GM19467 (cell line): ENCODE data around the gene MS4A7.

Experiments
- ATAC-seq: cut with Tn5 transposase; IDR thresholded peaks from one replicate; pipeline ENCODE4 v1.9.1; 2021; ENCODE audit warnings: mild to moderate bottlenecking, moderate library complexity; ENCODE audit not compliant: unreplicated experiment

The MS4A7 gene

DNA sequence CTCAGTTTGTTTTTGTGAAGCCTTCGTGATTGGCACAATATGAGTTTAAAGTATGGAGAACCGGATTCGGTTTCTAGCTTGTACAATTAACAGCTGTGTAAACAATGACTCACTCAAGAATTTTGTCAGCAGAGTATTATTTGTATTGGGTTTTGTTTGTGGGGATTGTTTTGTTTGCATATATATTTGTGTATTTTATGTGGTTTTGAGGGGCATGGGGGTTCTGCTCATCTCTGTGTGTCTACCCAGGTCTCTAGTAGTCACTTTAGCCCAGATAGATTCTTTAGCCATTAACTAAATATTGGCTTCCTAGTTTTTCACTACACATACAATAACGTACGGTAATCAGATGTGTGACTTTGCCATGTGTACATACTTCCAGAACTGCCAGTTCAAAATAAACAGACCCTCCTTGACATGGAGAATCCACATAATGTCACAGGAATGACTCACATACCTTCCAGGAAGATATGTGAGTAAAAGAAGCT lies 7.5 kb upstream of the MS4A7 start:
- no peak for ATAC-seq

DNA sequence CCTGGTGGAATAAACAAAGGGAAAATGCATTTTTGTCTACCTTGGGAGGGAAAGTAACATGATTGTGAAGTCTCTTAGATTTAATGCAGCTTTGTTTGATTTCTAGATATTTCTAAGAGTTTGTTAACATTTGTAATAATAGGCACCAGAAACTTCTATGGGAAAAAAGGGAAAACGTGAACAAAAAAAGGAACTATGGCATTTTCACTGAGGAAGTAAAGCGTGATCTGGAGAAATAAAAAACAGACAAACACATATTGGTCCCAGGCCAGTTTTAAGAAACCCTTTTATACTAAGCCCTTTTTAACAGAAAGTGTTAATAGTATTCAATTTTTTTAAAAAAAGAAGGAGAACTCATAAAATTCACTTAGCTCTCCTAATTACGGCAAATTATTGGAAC lies 6.9 kb upstream of the MS4A7 start:
- no peak for ATAC-seq

DNA sequence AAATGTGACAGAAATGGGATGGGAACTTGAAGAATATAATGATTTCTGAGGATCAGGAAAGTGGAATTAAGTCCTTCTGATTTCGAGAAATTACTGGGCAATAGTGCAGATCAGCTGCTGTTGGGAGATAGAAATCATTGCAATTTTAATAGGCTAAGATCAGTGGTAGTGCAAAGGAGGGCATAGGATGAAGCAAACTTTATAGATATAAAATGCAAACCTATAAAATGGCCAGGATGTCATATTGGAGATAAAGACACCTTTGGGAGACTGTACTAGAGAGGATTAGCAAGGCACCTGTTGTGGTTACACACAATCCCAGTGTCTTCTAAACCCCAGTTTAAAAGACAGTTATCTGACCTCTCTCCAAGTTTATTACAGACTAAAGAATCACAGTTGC lies 6.5 kb upstream of the MS4A7 start:
- no peak for ATAC-seq

DNA sequence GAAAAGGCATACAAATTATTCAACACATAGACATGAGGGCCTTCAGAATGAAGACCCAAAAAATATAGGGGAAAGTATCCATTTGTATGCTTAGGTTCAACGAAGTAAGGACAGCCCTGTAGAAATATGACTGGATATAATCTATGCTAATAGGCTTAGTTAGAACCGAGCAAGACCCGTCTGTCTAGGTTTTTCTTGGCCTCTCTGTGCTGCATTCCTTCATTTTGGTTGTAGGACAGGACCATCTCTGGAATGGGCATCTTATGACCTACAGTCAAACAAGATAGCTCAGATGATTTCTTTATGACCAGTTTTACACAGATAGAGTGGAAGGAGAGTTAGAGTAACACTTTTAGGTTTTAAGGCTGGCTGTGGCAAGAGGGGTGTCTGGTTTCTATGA lies 5.6 kb upstream of the MS4A7 start:
- no peak for ATAC-seq

DNA sequence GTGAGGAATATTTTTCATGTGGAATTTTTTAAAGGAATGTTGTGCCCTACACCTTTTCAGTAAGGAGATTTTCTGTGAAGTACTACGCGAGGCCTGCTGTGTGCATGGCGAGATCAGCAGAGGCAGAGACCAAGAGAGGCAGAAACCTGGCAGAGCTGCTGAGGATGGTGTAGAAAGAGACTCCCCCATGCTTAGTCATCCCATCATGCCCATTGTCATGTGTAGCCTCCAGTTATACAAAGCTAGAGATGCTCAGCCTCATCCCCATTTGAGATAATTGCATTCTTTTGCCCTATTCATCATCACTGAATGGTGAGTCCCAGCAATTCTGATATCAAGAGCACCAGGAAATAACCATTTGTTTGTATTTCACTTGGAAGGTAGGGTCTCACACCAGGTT lies 3.0 kb upstream of the MS4A7 start:
- no peak for ATAC-seq

DNA sequence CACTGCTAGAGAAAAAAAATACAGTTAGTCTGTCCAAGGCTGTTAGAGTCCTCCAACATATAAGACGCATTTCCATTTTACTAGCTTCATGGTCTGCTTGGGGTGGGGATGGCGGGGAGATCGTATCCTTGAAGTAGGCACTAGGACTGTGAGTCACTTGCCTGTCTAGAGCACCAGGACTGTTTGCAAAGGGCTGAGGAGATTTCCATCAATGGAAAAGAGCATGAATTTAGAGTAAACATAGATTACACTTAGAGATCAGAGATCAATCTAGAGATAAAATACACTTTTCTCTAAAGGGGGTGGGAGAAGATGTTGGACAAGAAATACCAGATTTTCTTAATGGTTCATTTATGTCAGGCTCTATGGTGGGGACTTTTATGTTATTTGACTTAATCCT lies 1.7 kb upstream of the MS4A7 start:
- ATAC-seq = no peak

DNA sequence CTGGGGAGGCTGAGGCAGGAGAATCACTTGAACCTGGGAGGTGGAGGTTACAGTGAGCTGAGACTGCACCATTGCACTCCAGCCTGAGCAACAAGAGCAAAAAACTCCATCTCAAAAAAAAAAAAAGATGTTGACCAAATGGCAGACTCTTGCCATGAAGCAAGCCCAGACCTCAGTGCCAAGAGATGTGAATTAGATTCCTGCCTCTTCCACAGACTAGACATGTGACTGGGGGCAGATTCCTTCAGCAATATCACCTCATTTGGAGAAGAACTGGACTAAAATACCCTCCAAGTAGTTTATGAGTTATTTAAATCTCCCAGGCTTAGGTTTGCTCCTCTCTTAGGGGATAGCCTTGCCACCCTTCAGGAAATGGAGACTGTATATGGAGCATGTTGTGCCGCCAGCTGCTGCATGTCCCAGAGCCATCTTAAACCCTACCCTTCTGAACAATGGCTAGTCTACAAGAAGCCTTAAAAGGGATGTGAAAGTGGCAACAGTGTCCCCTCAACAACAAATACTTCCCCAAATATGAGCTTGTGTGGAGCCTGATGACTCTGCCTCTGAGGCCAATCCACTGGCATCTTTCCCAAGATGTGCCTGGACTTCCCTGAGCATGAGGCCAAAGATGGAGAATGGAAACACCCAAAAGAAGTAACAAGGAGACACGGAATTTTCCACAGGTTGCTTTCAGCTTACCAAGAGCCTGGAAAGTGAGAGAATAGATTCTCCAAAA lies 763 bp upstream of the MS4A7 start:
- peak; percentile 39 for ATAC-seq

DNA sequence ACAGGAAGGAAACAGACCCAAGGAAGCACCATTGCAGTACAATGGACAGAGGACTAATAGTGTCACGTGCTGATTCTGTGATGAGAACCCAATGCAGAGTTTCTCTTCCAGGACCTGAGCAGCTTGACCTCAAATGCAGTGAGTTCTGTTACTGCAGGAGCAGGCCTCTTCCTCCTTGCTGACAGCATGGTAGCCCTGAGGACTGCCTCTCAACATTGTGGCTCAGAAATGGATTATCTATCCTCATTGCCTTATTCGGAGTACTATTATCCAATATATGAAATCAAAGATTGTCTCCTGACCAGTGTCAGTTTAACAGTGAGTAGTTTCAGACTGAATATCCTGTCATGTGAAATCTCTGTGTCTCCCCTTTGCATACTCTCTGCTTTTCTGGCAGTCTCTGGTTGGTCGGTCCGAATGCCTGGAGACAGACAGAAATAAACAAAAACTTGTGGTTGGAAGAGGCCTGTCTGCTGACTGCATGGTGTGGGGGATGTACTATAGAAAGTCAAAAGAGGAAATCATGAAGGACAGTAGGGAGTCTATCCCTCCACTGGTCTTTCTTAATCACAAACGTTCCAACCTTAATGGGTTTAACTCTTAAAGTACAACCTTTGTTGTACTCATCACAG lies 11.1 kb downstream of the MS4A7 start:
- peak; percentile 82 for ATAC-seq

DNA sequence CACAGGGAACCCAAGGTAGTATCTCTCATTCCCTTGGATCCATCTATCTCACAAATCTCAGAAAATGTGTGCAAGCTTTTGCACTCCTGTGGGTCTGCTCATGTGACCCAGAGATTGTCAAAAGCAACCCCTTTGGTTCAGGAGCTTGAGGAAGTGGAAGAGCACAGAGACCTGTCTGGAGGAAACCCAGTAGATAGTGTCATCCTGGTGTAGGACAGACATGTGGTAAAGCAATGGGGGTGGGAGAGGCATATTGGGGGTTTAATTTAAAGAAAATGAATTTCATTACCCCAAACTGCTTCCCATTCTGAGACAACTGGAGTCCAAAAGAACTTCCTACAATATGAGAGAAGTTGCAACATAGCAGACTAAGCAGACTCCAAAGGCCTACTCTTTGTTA lies 12.1 kb downstream of the MS4A7 start:
- ATAC-seq = no peak

DNA sequence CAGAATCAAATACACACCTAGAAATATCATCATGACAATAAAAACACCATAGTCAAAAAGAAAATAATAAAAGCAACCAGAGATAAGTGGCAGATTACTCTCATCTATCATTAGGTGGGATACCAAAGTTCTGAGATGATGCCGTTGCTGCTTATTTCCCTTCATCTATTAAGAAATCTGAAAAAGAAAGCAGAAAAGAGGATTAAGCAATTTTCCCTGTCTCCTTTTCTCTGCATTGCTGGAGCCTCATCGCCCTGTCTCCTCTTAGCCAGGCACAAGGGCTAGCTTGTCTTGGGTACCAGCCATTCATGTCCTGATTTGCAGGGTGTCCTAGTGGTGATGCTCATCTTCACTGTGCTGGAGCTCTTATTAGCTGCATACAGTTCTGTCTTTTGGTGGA lies 14.0 kb downstream of the MS4A7 start:
- ATAC-seq = no peak

DNA sequence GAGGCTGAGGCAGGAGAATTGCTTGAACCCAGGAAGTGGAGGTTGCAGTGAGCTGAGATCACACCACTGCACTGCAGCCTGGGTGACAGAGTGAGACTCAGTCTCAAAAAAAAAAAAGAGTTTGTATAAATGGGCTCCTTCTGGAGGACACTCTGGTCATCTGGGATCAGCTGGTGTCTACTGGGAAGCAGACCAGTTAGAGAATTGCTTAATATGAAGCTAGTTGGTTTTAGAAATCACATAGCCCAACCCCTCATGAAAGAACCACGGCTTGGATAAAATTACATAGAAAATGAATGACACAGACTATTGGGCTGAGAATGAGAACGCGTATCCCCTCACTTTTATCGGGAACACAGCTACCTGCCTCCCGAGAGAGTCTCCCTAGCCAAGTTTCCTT lies 14.7 kb downstream of the MS4A7 start:
- ATAC-seq = no peak

DNA sequence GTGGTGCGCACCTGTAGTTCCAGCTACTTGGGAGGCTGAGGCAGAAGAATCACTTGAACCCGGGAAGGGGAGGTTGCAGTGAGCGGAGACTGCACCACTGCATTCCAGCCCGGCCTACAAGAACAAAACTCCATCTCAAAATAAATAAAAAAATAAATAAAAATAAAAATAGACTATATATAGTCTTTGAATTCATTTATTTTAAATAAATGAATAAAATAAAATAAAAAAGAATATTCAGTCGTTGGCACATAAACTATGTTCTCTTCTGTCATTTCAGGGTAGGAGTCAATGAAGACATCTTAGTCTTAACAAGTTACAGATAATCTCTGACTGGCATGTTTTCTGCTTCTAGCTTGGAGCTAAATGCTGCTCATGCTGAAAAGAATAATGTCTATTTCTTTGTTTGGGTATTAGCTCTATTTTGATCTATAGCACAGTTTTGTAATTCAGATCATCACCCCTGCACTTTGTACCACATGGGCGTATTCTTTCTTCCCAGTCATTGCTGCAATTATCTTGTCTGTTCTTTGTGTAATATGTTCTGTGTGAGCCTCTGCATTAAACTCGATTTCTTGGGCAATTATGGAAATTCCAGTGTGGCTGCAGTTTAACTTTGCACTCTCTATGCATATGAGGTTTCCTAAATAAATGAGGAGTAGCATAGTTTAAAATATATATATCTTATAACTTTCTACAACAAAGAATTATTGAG lies 16.5 kb downstream of the MS4A7 start:
- no peak for ATAC-seq

DNA sequence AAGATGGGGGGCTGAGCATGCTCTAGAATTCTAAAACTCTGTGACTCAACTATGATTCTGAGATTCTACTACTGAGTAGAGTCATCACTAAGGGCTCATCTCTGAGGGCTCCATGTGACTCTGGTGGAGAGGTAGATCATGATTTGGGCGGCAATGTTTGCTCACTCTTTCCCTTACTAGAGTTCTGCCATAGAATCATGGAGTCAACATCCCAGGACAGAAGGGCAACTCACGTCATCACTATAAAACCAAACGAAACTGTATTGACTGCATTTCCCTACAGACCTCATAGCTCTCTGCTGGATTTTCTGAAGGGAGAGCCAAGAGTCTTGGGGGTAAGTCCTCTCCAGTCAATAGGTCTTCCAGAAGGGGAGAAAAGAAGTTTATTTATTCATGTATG lies 18.1 kb downstream of the MS4A7 start, which contains the start of gene MS4A14:
Gene MS4A14, plus strand, starts transcription at position 78 of the 400 bp plus-strand sequence. Its CDS starts 120 bp downstream, at position 198.
- no peak for ATAC-seq

DNA sequence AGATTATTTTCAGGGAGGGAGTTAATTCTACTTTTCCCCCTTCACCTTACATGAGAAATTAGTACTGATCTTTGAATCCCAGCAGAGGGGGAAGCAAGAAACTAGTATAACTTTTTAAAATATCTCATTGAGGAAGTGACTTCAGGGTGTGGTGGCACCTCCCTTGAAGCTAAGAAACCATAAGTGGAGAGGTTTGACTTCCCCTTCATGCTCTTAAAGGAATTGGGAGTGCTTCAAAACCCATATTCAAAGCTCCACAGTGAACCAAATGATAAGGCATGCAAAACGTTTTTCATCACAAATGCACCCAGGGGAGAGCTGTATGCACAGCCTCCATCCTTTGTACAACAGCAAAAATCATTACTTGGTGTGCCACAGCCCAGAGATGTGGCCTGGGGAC lies 18.5 kb downstream of the MS4A7 start:
- peak; percentile 79 for ATAC-seq

DNA sequence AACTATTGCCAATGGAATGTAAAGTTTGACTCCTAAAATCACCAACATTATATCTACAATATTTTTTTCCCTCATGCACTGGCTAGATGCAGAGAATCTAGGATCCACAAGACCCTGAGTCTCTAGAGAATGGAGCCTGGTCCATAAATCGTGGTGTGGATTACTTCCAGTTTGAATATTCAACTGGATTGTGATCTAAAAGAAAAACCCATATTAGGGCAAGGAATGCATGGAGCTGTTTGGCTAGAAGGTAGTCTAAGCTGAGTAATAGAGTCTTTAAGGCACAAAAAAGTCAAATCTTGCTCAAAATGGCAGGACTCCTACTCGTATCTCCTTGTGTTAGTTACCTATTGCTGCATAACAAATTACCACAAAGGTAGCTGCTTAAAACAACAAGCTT lies 41.7 kb downstream of the MS4A7 start:
- no peak for ATAC-seq

DNA sequence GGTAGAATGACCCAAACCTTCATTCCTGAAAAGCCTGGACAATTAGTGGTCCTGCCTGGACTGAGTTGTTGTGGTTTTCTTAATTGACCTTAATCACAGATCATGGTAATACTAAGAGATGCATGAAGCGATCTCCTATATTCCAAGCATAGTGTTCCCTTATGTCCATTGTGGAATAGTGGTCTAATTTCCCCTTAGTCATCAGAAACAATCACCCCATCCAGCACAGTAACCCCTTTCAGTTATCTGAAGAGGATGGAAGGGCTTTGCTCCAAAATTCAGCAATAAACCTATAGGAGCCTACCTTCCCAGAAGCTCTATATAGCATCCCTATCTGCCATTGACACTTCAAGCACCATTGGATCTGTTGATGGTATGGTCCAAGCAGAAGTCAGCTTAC lies 44.3 kb downstream of the MS4A7 start:
- ATAC-seq = no peak

DNA sequence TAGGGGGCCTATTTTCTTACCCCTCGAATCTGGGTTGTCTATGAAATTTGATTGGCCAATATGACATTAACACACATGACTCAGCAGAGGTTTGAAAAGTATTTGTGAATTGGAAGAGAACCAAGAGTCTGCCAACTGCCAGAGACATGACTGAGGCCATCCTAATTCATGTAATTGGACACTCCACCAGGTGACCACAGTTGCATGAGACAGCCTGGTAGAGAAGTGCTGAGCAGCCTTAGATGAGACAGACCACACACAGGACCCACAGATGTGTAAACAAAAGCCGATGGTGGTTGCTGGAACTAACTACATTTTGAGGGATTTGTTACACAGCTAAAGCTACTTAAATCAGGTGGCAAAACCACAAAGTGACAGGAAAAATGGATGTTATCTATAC lies 50.2 kb downstream of the MS4A7 start:
- ATAC-seq = no peak

DNA sequence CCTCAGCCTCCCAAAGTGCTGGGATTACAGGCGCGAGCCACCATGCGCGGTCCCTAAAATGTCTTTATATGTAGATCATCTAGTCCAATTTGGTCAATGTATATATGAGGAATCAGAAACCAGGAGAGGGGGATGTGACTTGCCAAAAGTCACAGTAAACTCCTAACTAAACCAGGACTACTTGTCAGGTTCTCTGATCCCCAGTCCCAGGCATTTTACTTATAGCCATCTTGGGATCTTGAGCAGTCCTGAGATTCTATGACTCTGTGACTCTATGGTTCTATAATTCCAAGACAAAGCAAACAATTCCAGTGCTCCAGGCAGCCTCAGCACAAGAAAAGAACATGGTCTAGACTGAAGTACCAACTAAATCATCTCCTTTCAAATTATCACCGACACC lies 50.9 kb downstream of the MS4A7 start, which contains the start of gene MS4A5:
Gene MS4A5, plus strand, starts transcription at position 301 of the 400 bp plus-strand sequence. CDS start 103 bp downstream, outside the sequence.
- ATAC-seq = no peak

DNA sequence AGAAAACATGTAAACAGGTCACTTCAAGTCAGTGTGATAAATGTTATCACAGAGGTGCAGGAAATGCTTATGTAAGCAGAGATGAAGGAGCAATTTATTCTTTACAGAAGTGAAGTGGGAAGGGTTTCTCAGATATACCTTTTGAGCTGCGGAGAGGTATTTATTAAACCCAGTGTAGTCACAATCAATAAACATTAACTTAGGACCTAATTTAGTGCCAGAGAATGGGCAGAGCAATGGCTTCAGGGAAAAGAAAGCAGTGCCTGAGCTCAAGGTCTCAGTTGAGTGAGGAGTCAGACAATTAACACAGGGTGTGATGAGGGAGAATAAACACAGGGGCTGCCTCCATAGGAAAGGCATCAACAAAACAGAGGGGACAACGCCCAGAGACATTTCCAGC lies 52.9 kb downstream of the MS4A7 start:
- ATAC-seq = no peak

DNA sequence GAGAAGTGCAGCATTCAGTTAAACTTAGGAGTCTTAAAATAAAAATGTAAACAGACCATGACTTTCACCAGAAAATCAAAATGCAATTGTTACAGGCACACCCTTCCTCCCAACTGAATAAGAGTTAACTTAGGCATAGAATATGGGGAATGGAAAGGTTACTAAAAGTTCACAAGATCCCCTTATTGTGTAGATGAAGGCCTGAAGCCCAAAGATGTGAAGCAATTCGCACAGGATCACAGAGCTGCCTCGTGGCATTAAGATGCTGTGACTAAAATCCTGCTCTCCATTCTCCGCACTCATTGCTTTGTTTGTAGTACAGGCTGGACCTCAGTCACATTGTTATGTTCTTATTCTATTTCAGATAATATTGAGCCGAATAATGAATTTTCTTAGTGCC lies 55.1 kb downstream of the MS4A7 start:
- ATAC-seq = no peak
